ENCODE measurements around the gene TNP1.

Gene TNP1

DNA sequence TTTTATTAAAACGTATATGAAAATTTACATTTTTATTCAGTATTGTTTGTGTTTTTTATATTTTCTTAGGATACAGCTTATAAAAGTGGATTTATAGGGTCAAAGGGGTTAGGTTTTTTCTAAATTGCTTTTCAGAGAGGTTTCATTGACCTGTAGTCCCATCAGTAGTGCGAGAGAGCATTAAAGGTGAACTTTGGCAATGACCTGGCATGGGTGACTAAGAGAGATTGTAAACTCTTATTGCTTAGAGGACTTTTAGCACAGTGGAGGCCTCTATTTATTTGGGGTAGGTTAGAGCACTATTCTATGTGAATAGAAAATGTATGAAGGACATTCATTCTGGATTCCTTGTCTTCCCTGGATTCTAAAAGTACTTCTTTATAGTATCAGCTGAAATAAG, 16.0 kb upstream of the TNP1 start:
- DNase-seq (ENCODE audit: low read depth in 3 of 3, low spot score in 1 of 3): no peak

GRCh38 chr2:216873573-216873972, 13.7 kb upstream of the TNP1 start:
- no peak for DNase-seq (ENCODE audit: low read depth in 3 of 3, low spot score in 1 of 3)

DNA sequence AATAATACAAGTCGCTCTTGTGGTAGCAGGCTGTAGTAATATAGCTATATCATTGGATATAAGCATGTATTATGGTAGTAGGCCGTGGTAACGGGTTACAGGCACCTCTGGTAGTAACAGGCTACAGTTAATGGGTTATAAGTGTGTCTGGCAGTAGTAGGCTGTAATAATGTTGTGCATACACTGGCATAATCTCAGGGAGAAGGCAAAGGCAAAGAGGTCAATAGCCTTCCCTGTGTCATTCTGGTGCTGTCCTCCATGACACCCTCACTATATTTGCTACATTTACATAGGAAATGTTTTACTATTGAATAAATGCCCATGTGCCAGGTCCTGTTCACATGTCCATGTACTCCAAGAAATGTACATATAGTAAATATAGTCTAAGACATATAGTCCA, 12.8 kb upstream of the TNP1 start:
- no peak for DNase-seq (ENCODE audit: low read depth in 3 of 3, low spot score in 1 of 3)

DNA sequence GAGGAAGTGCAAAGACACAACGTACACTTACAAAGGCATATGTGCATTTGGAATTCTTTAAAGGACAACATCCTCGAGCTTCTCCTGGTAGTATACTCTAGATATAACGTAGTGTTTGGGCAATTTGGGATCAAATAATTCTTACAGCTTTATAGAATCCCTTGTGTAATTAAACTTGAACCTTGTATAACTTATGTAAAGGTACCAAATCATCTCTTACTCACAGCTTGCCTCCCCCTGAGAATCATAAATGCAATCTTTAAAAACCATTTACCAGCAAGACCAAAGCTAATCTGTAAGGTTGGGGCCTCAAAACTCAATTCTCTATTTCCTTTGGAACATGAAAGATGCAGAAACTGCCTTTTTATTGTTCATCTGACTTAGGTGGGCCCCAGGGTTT, 12.2 kb upstream of the TNP1 start:
- no peak for DNase-seq (ENCODE audit: low read depth in 3 of 3, low spot score in 1 of 3)

GRCh38 chr2:216871333-216871934, 11.6 kb upstream of the TNP1 start:
- DNase-seq (ENCODE audit: low read depth in 3 of 3, low spot score in 1 of 3): no peak

GRCh38 chr2:216870508-216871332, 10.9 kb upstream of the TNP1 start:
- no peak for DNase-seq (ENCODE audit: low read depth in 3 of 3, low spot score in 1 of 3)

DNA sequence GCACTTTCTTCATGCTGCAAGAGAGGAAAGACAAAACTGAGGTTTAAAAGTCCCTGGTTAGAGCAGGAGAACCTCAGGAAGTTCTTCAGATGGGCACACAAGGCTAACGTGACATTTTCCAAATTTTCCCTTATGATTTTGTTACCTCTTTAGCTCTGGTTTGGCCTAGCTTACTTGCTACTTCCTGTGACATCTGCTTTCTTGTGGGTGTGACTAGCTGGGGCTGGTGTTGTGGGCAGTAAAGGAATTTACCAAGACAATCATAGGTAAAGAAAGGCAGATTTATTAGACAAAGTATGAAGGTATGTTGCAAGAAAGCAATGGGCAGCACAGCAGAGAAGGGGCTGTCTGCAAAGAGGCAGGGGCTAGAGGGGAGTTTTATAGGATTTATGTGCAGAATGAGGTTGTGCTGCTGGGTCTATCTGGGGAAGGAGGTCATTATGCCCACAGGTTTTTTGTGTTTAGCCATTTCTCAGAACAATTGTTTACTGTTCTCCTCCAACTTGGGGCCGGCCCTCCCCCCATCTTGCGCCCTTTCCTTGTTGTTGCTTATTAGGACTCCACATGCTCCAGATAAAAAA, 6.7 kb upstream of the TNP1 start:
- no peak for DNase-seq (ENCODE audit: low read depth in 3 of 3, low spot score in 1 of 3)

DNA sequence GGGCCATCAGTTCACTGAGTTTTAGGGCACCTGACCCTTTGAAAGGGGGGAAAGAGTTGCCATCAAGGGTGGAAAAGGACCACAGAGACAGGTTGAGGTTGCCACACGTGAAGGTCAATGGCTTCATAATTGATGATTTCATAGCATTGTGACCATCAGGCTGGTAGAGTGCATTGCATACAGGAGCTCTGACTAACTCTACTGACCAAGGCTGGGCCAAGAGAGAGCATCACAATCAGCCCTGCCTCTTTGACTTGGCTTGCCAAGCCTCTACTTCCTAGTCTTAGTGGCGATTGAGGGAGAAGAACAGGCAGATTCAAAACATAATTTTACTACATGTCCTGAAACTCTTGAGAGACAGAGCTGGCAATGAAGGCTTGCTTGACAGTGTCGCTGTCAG, 5.8 kb upstream of the TNP1 start:
- DNase-seq (ENCODE audit: low read depth in 3 of 3, low spot score in 1 of 3): no peak

- DNase-seq (ENCODE audit: low read depth in 3 of 3, low spot score in 1 of 3): no peak
Measured at GRCh38 chr2:216863946-216864345, 4.1 kb upstream of the TNP1 start.

DNA sequence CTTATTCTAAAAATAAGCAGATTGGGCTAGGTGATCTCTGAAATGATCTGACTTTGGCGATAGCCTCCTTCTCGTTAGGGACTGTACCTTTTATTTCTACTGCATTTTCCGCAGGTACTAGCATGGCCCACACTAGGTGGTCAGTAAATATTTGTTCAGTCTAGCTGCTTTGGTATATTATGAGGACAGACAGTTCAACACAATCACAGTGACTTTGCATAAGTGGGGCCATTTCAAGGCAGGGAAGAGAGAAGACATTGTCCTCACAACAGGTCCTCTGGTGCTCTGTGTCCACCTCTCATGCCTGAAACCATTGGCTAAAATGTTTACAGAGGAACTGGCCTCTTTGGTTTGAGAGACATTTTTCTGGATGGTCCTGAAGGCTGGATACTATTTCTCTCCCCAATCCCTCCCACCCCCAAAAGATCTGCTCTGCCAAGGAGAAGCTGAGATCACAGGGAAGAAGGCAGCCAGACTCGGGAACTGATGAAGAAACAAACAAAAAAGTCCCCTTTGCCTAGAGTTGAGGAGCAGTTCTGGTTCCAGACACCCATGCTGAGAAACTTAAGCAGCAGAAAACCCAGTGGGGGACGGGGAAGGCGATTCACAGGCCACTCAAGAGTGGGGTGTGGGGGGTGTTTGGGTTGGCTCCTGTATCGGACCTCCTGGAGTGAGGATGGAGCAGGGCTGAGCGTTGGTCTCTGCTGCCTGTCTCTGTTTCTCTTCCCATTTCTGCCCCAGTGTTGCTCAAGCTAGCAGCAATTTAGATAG, 2.9 kb upstream of the TNP1 start:
- no peak for DNase-seq (ENCODE audit: low read depth in 3 of 3, low spot score in 1 of 3)

GRCh38 chr2:216860426-216861137, 718 bp upstream of the TNP1 start:
- no peak for DNase-seq (ENCODE audit: low read depth in 3 of 3, low spot score in 1 of 3)

DNA sequence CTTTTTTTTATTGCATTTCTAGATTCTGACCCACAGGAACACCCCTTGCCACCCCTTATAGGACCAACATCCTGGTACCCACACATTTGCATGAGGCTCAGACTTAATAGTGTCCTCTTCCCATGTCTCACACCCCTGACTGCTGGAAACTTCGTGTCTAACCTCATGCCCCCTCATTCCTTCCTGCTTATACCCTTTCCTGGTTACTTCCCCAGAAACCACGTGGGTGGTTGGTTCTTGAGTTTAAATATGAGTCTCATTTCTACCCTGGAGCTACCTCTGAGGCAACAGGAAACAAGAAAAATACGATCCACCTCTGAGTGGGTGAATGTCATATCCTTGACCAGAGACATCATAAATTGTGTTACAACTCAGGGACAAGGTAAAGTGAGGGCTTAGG, 1.6 kb downstream of the TNP1 start:
- DNase-seq (ENCODE audit: low read depth in 3 of 3, low spot score in 1 of 3): no peak

GRCh38 chr2:216857131-216857550, 2.7 kb downstream of the TNP1 start:
- no peak for DNase-seq (ENCODE audit: low read depth in 3 of 3, low spot score in 1 of 3)

DNA sequence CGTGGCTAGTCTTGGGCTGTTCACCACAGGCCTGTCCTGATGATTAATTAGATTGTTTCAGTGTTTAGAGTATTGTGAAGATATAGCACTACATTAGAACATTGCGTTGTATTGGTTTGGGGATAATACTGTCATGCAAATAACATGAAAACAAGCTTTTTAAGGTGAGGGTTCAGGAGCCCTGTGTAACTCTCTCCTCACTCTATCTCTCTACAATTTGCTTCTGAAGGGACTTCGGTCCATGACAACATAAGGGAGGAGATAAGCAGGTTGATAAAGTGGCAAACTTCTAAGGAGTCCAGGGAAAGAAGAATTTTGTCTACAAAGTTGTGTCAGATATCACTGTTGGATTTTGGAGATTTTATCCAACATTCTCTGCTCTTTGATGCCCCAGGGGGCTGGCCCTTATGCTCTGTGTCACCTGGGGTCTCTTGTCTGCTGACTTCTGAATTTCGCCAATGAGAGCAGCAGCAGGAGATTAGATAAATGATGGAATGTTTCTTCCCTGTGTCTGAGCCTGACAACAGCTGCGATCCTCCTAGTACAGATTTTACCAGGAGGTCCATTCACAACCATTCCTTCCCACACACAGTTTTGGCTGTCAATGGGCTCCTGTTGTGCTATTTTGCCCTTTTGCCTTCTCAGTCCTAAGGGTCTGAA, 3.3 kb downstream of the TNP1 start:
- DNase-seq (ENCODE audit: low read depth in 3 of 3, low spot score in 1 of 3): no peak

- DNase-seq (ENCODE audit: low read depth in 3 of 3, low spot score in 1 of 3): no peak
Measured at GRCh38 chr2:216855605-216856004, 4.3 kb downstream of the TNP1 start.

DNA sequence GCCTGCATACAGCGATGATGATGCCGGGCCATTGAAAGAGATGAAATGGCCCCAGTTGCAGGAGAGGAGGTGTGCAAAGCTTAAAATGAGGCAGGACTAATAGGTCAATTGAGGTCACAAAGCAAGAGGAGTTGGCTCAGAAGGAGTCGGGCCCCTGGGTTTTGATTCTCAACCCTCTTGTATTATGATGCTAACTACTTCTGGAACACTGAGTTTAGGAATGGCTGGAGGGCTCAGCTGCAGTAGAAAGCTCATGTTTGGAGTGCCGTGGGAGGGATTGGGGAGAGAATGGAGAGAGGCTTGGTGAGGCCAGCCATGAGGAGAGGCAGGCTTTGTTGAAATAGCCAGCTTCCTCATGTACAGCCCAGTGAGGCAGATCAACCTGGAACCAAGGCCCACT, 4.8 kb downstream of the TNP1 start:
- DNase-seq (ENCODE audit: low read depth in 3 of 3, low spot score in 1 of 3): no peak

GRCh38 chr2:216851486-216852090, 8.3 kb downstream of the TNP1 start:
- DNase-seq (ENCODE audit: low read depth in 3 of 3, low spot score in 1 of 3): no peak

- DNase-seq (ENCODE audit: low read depth in 3 of 3, low spot score in 1 of 3): no peak
Measured at GRCh38 chr2:216850665-216851322, 9.1 kb downstream of the TNP1 start.

DNA sequence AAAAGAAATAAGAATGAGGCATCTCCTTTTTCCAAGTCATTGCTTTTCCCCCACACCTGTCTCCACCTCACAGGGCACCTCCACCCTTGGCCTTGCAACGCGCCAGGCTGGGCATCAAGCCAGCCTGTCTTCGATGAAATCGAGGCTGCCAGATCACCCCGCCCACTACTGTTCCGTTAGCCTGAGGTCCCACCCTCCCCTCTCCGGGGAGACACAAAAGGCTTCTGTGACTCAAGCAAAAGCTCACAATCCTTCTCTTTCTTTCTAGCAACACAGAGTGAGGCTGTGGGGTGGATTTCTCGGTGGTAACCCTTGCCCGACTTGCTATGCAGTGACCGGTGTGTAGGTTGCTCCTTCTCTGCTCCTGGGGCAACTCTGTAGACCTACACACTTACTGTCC, 9.9 kb downstream of the TNP1 start:
- DNase-seq (ENCODE audit: low read depth in 3 of 3, low spot score in 1 of 3): peak in 1 of 3 donors; percentile 3

DNA sequence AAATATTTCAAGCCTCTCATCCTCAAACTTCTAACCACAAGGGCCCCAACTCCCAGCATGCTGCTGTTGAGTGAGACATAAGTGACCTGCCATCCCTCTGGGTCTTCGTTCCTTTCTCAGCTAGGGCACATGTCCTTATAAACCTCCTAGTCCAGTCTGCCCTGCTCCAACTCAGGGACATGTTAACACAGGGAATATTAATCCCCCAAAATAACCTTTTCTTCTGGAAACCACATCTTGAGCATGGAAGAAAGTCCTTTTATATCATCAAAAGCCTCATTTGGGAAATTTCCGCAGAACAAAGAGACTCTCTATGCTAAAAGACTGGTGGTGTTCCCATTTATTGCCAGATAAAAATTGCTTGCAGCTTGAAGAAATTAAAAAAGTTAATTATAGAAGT, 14.4 kb downstream of the TNP1 start:
- DNase-seq (ENCODE audit: low read depth in 3 of 3, low spot score in 1 of 3): no peak
